ENCODE data around the gene LRP1. TPM values are rescaled to one million over a fixed set of nuclear protein-coding genes. Genes with fewer than 3 reads are reported as not detected.

Gene LRP1
- total RNA-seq (2022; extraction: Qiagen RNA extraction; ENCODE audit: low read depth), result 11.1 to 24.4 TPM (median 17.6 TPM) in 5 replicates

GRCh38 chr12:57127726-57128518 lies at the start of gene LRP1:
TSS of gene LRP1 (plus strand) at chr12:57128483. CDS start at chr12:57128965, 482 bp downstream.

GRCh38 chr12:57078519-57079404 lies 49.5 kb upstream of the LRP1 start, which contains the start of gene NEMP1:
TSS of gene NEMP1 (minus strand) at chr12:57078791. CDS start at chr12:57078745, 46 bp downstream.

GRCh38 chr12:57088354-57089270 lies 39.7 kb upstream of the LRP1 start, which contains the start of gene NAB2:
TSS of gene NAB2 (plus strand) at chr12:57089114. CDS start at chr12:57089272, 158 bp downstream.

GRCh38 chr12:57111031-57111734 lies 17.1 kb upstream of the LRP1 start, which contains the start of gene STAT6:
TSS of gene STAT6 (minus strand) at chr12:57111362. CDS start at chr12:57108278, 3,084 bp downstream.

GRCh38 chr12:57146961-57147944 lies 19.0 kb downstream of the LRP1 start, which contains the start of gene LRP1-AS:
TSS of gene LRP1-AS (minus strand) at chr12:57147619.

GRCh38 chr12:57216014-57216911 lies 88.0 kb downstream of the LRP1 start, which contains the start of gene NXPH4:
TSS of gene NXPH4 (plus strand) at chr12:57216794. CDS start at chr12:57216970, 176 bp downstream.

GRCh38 chr12:57229634-57230380 lies 101.5 kb downstream of the LRP1 start, which contains the start of gene SHMT2:
TSS of gene SHMT2 (plus strand) at chr12:57229711. CDS start at chr12:57229779, 68 bp downstream.

GRCh38 chr12:57250956-57251355 lies 122.7 kb downstream of the LRP1 start, which contains the start of gene STAC3:
TSS of gene STAC3 (minus strand) at chr12:57251187. CDS start at chr12:57249636, 1,551 bp downstream.

Other genes with a start within 250 kb of the LRP1 start
- gene SDR9C7, start 194.1 kb upstream of the LRP1 start, total RNA-seq (2022; extraction: Qiagen RNA extraction; ENCODE audit: low read depth), result not detected in 5 replicates
- 0.11 to 0.24 TPM (median 0.14 TPM) in 4 of 5 replicates, not detected in the other for gene RDH16, start 170.9 kb upstream of the LRP1 start, total RNA-seq (2022; extraction: Qiagen RNA extraction; ENCODE audit: low read depth)
- gene ZBTB39, start 121.9 kb upstream of the LRP1 start, total RNA-seq (2022; extraction: Qiagen RNA extraction; ENCODE audit: low read depth), result 4.2 to 6.6 TPM (median 5.5 TPM) in 5 replicates
- 0.39 TPM in 1 of 5 replicates, not detected in the others for gene TAC3, start 112.0 kb upstream of the LRP1 start, total RNA-seq (2022; extraction: Qiagen RNA extraction; ENCODE audit: low read depth)
- 0.16 to 0.68 TPM (median 0.55 TPM) in 5 replicates for gene MYO1A, start 78.4 kb upstream of the LRP1 start, total RNA-seq (2022; extraction: Qiagen RNA extraction; ENCODE audit: low read depth)
- 11.8 to 18.5 TPM (median 15.2 TPM) in 5 replicates for gene NEMP1, start 49.7 kb upstream of the LRP1 start, total RNA-seq (2022; extraction: Qiagen RNA extraction; ENCODE audit: low read depth)
- gene NAB2, start 39.4 kb upstream of the LRP1 start, total RNA-seq (2022; extraction: Qiagen RNA extraction; ENCODE audit: low read depth), result 12.9 to 18.3 TPM (median 16.7 TPM) in 5 replicates
- 35.4 to 53.5 TPM (median 50.3 TPM) in 5 replicates for gene STAT6, start 17.1 kb upstream of the LRP1 start, total RNA-seq (2022; extraction: Qiagen RNA extraction; ENCODE audit: low read depth)
- not detected in 5 replicates for gene LRP1-AS, start 19.1 kb downstream of the LRP1 start, total RNA-seq (2022; extraction: Qiagen RNA extraction; ENCODE audit: low read depth)
- 2.7 to 6.3 TPM (median 5.1 TPM) in 5 replicates for gene NXPH4, start 88.3 kb downstream of the LRP1 start, total RNA-seq (2022; extraction: Qiagen RNA extraction; ENCODE audit: low read depth)
- gene SHMT2, start 101.2 kb downstream of the LRP1 start, total RNA-seq (2022; extraction: Qiagen RNA extraction; ENCODE audit: low read depth), result 92.0 to 137 TPM (median 126 TPM) in 5 replicates
- gene STAC3, start 122.7 kb downstream of the LRP1 start, total RNA-seq (2022; extraction: Qiagen RNA extraction; ENCODE audit: low read depth), result 0.17 to 0.68 TPM (median 0.36 TPM) in 5 replicates

Measured in A549 treated with ZK216348 at 1 μM for 4 hours (cell line).